HepG2 (cell line): ENCODE data around the gene CKAP2L. TPM values are rescaled to one million over a fixed set of nuclear protein-coding genes. Genes with fewer than 3 reads are reported as not detected.
A peak's percentile ranks its signal among the peaks of the same experiment; 100 is the strongest.

ENCODE experiments used
- ARHGAP35 ChIP-seq: sonication (generic); formaldehyde crosslinking; IDR thresholded peaks from 2 replicates; pipeline ENCODE4 v1.9.0; 2022; ENCODE audit warnings: mild to moderate bottlenecking, inconsistent platforms, moderate library complexity, missing genetic modification reagents, borderline replicate concordance
- ATF7 ChIP-seq, 2 experiments: fragments of 450-650 bp in 1 of 2; sonication (generic) in 1 of 2; formaldehyde crosslinking in 1 of 2; IDR thresholded peaks; 2 replicates each; pipeline versions ENCODE4 v1.4.0 to v1.6.1; 2016 to 2020; ENCODE audit warnings: antibody characterized with exemption in 1 of 2, mild to moderate bottlenecking in 1 of 2, missing genetic modification reagents in 1 of 2
- HOXA9 ChIP-seq: sonication (generic); formaldehyde crosslinking; IDR thresholded peaks from 2 replicates; pipeline ENCODE4 v1.8.1; 2022; ENCODE audit warnings: missing genetic modification reagents, mild to moderate bottlenecking, moderate library complexity, borderline replicate concordance
- KAT8 ChIP-seq: IDR thresholded peaks from 2 replicates; pipeline ENCODE4 v1.6.1; 2016; ENCODE audit warnings: missing genetic modification reagents, missing compliant biosample characterization
- PAX8 ChIP-seq: sonication (generic); formaldehyde crosslinking; IDR thresholded peaks from 2 replicates; pipeline ENCODE4 v1.8.0; 2022; ENCODE audit warnings: mild to moderate bottlenecking, missing genetic modification reagents, borderline replicate concordance
- RBAK ChIP-seq: sonication (generic); formaldehyde crosslinking; IDR thresholded peaks from 2 replicates; pipeline ENCODE4 v1.5.1; 2020; ENCODE audit warnings: mild to moderate bottlenecking, missing genetic modification reagents
- RBM22 ChIP-seq: fragments of 200-400 bp; formaldehyde crosslinking; optimal IDR thresholded peaks from 2 replicates; pipeline ENCODE3; 2017; ENCODE audit warnings: mild to moderate bottlenecking, low read length, moderate library complexity
- ZKSCAN8 ChIP-seq: IDR thresholded peaks from 2 replicates; pipeline ENCODE4 v1.6.1; 2016; ENCODE audit warnings: borderline replicate concordance, missing genetic modification reagents, missing compliant biosample characterization
- ZMYM4 ChIP-seq: sonication (generic); formaldehyde crosslinking; IDR thresholded peaks from 2 replicates; pipeline ENCODE4 v1.8.1; 2023; ENCODE audit warnings: mild to moderate bottlenecking, missing genetic modification reagents
- ZNF180 ChIP-seq: sonication (generic); formaldehyde crosslinking; IDR thresholded peaks from 2 replicates; pipeline ENCODE4 v1.4.0; 2020; ENCODE audit warnings: low read depth, missing genetic modification reagents, borderline replicate concordance
- ZNF451 ChIP-seq: sonication (generic); formaldehyde crosslinking; IDR thresholded peaks from 2 replicates; pipeline ENCODE4 v1.5.0; 2020; ENCODE audit warnings: mild to moderate bottlenecking, missing genetic modification reagents
- ZNF598 ChIP-seq: sonication (generic); formaldehyde crosslinking; IDR thresholded peaks from 2 replicates; pipeline ENCODE4 v1.5.1; 2020; ENCODE audit warnings: mild to moderate bottlenecking, missing genetic modification reagents, borderline replicate concordance
- ZNF674 ChIP-seq: sonication (generic); formaldehyde crosslinking; IDR thresholded peaks from 2 replicates; pipeline ENCODE4 v1.5.0; 2020; ENCODE audit warnings: low read depth, mild to moderate bottlenecking, missing genetic modification reagents
- ZNF768 ChIP-seq: sonication (generic); formaldehyde crosslinking; IDR thresholded peaks from 2 replicates; pipeline ENCODE4 v1.4.0; 2020; ENCODE audit warnings: missing genetic modification reagents
- polyA plus RNA-seq, 8 experiments: library from polyadenylated mRNA; depleted of rRNA in 3 of 8; stranded (reverse) in 7 of 8; unstranded in 1 of 8; fragments of >200 nt; fragmentation: Illumina TruSeq in 4 of 8; extraction: Trizol in 4 of 8; gene quantifications; 2 replicates each; pipeline versions ENCODE4 v1.2.1 to v1.2.3, GENCODE V29; 2011 to 2016; ENCODE audit warnings: low read depth in 4 of 8, missing spikeins in 1 of 8, mixed read lengths in 1 of 8; ENCODE audit not compliant: insufficient read depth in 1 of 8
- total RNA-seq, 5 experiments: library from RNA; depleted of rRNA; stranded (reverse); fragments of >200 nt; fragmentation: Illumina TruSeq; extraction: Trizol; gene quantifications; 2 replicates each; pipeline ENCODE4 v1.2.3, GENCODE V29; 2016; ENCODE audit warnings: low read depth in 1 of 5
- TF ChIP-seq, protein P1 (sequence below): sonication (generic); formaldehyde crosslinking; IDR thresholded peaks from 2 replicates; pipeline ENCODE4 v1.5.0; 2020; ENCODE audit warnings: mild to moderate bottlenecking, missing genetic modification reagents, borderline replicate concordance
- TF ChIP-seq, protein P2 (sequence below): sonication (generic); formaldehyde crosslinking; IDR thresholded peaks from 2 replicates; pipeline ENCODE4 v1.5.1; 2020; ENCODE audit warnings: missing genetic modification reagents, mild to moderate bottlenecking, borderline replicate concordance
- TF ChIP-seq, protein P3 (sequence below): sonication (generic); formaldehyde crosslinking; IDR thresholded peaks from 2 replicates; pipeline ENCODE4 v1.5.0; 2020; ENCODE audit warnings: mild to moderate bottlenecking, missing genetic modification reagents

The CKAP2L gene
- total and polyA plus RNA-seq, 2 of the 13 experiments (the other 11 are each of a cell fraction or from before 2014, with no cell fraction given): 7.1 to 9.5 TPM

DNA sequence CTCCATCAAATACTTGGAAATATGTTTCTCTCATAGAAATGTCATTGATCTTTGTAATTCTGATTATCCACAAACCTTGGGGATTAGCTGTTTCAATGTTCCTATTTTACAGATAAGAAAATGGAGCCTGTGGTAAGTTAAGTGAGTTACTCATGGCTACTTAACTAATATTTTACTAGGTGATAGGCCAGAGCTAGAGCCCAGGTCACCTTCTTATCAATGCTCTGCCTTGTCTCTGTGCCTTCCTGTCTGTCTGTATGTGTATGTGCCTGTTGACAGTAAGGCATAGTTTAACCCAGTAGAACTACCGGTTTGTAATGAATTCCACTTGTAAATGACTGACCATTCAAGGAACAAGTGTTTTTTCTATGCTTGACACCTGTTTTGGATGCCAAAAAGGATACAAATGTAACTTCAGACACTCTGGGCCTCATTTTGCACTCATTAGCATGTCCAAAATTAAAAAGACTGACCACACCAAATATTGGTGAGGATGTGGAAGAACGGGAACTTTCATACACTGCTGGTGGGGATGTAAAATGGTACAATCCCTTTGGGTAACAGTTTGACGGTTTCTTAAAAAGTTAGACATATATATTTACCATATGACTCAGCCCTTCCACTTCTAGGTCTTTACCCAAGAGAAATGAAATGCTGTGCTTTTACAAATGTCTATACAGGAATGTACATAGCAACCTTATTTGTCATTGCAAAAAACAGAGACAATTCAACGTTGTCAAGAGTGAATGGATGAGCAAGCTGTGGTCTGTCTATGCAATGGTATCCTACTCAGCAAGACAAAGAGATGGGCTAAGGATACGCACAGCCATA, 39.5 kb upstream of the CKAP2L start (continued):
- TF ChIP-seq ZNF451 (no peak), PAX8 (CRISPR knock-in tag) (no peak), ZNF598 (CRISPR knock-in tag) (no peak), KAT8 (CRISPR knock-in tag) (peak; percentile 31; the same call in 1 of the 2 replicates), ZMYM4 (CRISPR knock-in tag) (no peak), RBM22 (no peak), RBAK (CRISPR knock-in tag) (no peak), HOXA9 (no peak), ARHGAP35 (no peak), ATF7 (IDR thresholded peaks at IDR 0.05) (no peak), ATF7 (CRISPR knock-in tag; IDR thresholded peaks at IDR 0.05) (no peak), ZNF674 (CRISPR knock-in tag) (no peak), ZNF768 (CRISPR knock-in tag) (no peak), ZKSCAN8 (CRISPR knock-in tag) (peak; percentile 51), ZNF180 (CRISPR knock-in tag) (no peak)
- TF ChIP-seq, protein P1, sequence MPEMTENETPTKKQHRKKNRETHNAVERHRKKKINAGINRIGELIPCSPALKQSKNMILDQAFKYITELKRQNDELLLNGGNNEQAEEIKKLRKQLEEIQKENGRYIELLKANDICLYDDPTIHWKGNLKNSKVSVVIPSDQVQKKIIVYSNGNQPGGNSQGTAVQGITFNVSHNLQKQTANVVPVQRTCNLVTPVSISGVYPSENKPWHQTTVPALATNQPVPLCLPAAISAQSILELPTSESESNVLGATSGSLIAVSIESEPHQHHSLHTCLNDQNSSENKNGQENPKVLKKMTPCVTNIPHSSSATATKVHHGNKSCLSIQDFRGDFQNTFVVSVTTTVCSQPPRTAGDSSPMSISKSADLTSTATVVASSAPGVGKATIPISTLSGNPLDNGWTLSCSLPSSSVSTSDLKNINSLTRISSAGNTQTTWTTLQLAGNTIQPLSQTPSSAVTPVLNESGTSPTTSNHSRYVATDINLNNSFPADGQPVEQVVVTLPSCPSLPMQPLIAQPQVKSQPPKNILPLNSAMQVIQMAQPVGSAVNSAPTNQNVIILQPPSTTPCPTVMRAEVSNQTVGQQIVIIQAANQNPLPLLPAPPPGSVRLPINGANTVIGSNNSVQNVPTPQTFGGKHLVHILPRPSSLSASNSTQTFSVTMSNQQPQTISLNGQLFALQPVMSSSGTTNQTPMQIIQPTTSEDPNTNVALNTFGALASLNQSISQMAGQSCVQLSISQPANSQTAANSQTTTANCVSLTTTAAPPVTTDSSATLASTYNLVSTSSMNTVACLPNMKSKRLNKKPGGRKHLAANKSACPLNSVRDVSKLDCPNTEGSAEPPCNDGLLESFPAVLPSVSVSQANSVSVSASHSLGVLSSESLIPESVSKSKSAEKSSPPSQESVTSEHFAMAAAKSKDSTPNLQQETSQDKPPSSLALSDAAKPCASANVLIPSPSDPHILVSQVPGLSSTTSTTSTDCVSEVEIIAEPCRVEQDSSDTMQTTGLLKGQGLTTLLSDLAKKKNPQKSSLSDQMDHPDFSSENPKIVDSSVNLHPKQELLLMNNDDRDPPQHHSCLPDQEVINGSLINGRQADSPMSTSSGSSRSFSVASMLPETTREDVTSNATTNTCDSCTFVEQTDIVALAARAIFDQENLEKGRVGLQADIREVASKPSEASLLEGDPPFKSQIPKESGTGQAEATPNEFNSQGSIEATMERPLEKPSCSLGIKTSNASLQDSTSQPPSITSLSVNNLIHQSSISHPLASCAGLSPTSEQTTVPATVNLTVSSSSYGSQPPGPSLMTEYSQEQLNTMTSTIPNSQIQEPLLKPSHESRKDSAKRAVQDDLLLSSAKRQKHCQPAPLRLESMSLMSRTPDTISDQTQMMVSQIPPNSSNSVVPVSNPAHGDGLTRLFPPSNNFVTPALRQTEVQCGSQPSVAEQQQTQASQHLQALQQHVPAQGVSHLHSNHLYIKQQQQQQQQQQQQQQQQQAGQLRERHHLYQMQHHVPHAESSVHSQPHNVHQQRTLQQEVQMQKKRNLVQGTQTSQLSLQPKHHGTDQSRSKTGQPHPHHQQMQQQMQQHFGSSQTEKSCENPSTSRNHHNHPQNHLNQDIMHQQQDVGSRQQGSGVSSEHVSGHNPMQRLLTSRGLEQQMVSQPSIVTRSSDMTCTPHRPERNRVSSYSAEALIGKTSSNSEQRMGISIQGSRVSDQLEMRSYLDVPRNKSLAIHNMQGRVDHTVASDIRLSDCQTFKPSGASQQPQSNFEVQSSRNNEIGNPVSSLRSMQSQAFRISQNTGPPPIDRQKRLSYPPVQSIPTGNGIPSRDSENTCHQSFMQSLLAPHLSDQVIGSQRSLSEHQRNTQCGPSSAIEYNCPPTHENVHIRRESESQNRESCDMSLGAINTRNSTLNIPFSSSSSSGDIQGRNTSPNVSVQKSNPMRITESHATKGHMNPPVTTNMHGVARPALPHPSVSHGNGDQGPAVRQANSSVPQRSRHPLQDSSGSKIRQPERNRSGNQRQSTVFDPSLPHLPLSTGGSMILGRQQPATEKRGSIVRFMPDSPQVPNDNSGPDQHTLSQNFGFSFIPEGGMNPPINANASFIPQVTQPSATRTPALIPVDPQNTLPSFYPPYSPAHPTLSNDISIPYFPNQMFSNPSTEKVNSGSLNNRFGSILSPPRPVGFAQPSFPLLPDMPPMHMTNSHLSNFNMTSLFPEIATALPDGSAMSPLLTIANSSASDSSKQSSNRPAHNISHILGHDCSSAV (CRISPR knock-in tag): no peak
- TF ChIP-seq, protein P2, sequence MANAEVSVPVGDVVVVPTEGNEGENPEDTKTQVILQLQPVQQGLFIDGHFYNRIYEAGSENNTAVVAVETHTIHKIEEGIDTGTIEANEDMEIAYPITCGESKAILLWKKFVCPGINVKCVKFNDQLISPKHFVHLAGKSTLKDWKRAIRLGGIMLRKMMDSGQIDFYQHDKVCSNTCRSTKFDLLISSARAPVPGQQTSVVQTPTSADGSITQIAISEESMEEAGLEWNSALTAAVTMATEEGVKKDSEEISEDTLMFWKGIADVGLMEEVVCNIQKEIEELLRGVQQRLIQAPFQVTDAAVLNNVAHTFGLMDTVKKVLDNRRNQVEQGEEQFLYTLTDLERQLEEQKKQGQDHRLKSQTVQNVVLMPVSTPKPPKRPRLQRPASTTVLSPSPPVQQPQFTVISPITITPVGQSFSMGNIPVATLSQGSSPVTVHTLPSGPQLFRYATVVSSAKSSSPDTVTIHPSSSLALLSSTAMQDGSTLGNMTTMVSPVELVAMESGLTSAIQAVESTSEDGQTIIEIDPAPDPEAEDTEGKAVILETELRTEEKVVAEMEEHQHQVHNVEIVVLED: no peak
- TF ChIP-seq, protein P3, sequence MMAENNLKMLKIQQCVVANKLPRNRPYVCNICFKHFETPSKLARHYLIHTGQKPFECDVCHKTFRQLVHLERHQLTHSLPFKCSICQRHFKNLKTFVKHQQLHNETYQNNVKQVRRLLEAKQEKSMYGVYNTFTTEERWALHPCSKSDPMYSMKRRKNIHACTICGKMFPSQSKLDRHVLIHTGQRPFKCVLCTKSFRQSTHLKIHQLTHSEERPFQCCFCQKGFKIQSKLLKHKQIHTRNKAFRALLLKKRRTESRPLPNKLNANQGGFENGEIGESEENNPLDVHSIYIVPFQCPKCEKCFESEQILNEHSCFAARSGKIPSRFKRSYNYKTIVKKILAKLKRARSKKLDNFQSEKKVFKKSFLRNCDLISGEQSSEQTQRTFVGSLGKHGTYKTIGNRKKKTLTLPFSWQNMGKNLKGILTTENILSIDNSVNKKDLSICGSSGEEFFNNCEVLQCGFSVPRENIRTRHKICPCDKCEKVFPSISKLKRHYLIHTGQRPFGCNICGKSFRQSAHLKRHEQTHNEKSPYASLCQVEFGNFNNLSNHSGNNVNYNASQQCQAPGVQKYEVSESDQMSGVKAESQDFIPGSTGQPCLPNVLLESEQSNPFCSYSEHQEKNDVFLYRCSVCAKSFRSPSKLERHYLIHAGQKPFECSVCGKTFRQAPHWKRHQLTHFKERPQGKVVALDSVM: no peak
